HUES48 (cell line): Measurements from ENCODE around the gene TRIO.

Experiments used
- H3K27ac ChIP-seq: one replicate; pipeline ENCODE4 v1.7.0; 2013; ENCODE audit warnings: low read depth, low read length, inconsistent platforms
- H3K27me3 ChIP-seq: 2 replicates; pipeline ENCODE4 v1.6.1; 2013; ENCODE audit warnings: mild to moderate bottlenecking, low read length; ENCODE audit not compliant: control insufficient read depth, insufficient read depth
- H3K36me3 ChIP-seq: 2 replicates; pipeline ENCODE4 v1.6.1; 2013; ENCODE audit warnings: low read length; ENCODE audit not compliant: control insufficient read depth, insufficient read depth
- H3K4me1 ChIP-seq: 2 replicates; pipeline ENCODE4 v1.6.1; 2013; ENCODE audit warnings: mild to moderate bottlenecking, low read length; ENCODE audit not compliant: control insufficient read depth, insufficient read depth
- H3K4me3 ChIP-seq: 2 replicates; pipeline ENCODE4 v1.5.1; 2013; ENCODE audit warnings: mild to moderate bottlenecking, low read depth, low read length
- H3K9ac ChIP-seq: 2 replicates; pipeline ENCODE4 v1.6.1; 2013; ENCODE audit warnings: mild to moderate bottlenecking, low read depth, low read length, moderate library complexity
- H3K9me3 ChIP-seq: 2 replicates; pipeline ENCODE4 v1.6.1; 2013; ENCODE audit warnings: low read length; ENCODE audit not compliant: control insufficient read depth, insufficient read depth

Gene TRIO

DNA sequence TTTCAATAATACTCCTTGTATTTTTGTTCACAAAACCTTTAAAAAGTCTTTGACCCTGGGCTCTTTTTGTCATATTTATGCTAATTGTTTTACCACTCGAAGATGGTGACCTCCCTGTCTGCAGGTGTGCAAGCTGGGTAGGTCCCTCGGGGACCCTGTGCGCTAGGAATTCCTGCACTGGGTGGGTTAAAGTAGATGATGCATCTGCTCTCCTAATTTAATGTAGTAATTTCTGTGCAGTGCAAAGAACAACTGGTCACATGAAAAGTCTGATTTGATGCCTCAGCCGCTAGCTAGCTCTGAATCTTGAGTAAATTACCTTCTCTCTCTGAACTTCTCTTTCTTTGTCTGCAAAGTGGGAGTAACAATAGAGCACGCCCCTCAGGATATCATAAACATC, 299.4 kb downstream of the TRIO start:
- Histone ChIP-seq H3K9ac (no peak overlapping the region), H3K27me3 (no peaks in the 10 kb centered on the region), H3K4me3 (no peak overlapping the region), H3K4me1 (peaks cover 30% of the 10 kb centered on the region), H3K9me3 (no peaks in the 10 kb centered on the region), H3K36me3 (peaks cover 2% of the 10 kb centered on the region; the same call in 1 of the 2 replicates), H3K27ac (no peak overlapping the region)

DNA sequence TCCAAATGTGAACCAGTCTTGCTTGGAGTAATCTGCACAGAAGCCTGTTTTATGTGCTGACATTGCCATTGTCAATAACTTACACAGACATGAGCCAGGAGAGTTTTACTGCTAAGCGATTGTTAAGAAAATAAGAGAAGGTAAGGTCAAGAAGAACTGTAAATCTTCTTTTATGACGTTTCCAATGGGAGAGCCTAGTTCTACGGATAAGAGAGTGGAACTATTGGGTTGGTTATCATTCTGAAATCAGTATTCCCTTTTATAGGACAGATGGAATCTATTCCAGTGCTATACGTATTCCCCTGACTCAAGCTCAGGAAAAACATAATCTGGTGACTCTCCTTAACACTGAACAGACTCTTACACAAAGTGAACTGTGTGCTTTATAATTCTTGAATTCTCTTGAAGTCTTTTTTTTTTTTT, 300.5 kb downstream of the TRIO start:
- peaks cover 34% of the 10 kb centered on the region for H3K4me1 ChIP-seq
- H3K27me3 ChIP-seq: no peaks in the 10 kb centered on the region
- H3K9me3 ChIP-seq: no peaks in the 10 kb centered on the region
- H3K4me3 ChIP-seq: no peak overlapping the region
- H3K9ac ChIP-seq: no peak overlapping the region
- no peak overlapping the region for H3K27ac ChIP-seq
- peaks cover 2% of the 10 kb centered on the region; the same call in 1 of the 2 replicates for H3K36me3 ChIP-seq

DNA sequence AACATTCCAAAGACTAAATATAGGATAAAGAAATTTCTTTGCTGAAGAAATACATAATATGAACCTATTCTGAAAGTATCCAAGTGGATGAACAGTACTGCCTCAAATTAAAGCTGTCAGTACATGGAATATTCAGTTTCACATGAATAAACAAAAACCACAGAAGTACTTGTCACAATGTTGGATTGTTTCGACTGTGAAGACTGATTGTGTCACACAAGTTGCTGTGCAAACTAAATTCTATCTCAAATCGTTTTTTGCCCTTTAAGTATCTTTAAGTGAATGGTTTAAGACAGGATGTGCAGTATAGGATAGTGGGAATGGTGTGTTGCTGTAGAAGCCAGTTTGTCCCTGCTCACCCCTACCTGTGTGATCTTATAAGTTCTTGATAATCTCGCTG, 301.0 kb downstream of the TRIO start:
- Histone ChIP-seq H3K27ac (no peak overlapping the region), H3K36me3 (peaks cover 2% of the 10 kb centered on the region; the same call in 1 of the 2 replicates), H3K4me3 (no peak overlapping the region), H3K27me3 (no peaks in the 10 kb centered on the region), H3K4me1 (peaks cover 34% of the 10 kb centered on the region), H3K9me3 (no peaks in the 10 kb centered on the region), H3K9ac (no peak overlapping the region)

DNA sequence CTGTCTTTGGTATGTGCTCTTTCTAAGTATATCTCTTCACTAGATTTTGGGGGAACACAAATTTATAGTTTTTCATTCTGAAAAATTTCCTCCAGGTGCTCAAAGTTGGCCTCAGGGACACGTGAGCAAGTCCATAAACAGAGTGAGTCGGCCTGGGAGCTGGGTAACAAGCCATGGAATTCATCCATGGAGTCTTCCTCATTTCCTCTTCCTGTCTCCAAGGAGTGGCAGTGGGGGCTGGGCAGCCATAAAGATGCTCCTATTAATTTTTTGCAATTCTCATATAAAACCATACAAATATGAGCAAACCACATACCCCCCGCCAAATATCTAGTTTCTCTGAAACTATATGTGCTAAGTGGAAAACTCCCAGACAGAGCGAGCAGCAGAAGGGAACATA, 301.9 kb downstream of the TRIO start:
- H3K4me3 ChIP-seq: no peak overlapping the region

DNA sequence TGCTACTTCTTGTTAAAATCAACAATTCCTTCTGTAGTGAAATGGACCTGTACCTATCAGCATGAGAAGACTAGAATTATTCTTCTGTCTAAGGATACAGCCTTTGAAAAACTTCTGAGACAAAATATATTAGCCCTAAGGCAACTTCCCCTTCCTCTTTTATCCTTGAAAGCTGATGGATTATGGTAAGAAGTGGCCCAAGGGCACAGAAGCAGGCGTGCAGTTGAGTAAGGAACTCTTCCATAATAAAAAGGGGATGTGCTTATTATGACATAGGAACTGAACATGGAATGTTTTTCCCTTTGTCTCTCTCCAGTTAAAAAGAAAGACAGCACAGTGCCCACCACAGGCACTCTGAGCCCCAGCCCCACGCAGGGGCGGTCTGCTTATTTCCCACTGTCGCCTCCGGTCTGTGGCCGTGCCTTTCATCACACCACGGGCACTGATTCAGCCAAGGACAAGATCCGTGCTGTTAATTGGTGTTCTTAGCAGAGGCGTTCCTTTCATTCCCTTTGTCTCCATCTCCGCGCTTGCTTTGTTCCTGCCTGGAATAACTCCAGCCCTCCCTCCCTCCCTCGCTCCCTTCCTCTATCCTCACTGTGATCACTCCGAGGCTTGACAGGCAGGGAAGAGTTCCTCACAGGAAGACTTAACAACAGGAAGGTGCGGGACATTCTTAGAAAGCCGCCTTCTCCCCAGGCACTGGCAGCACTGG, 302.6 kb downstream of the TRIO start:
- Histone ChIP-seq H3K36me3 (peaks cover 2% of the 10 kb centered on the region), H3K4me1 (peaks cover 30% of the 10 kb centered on the region), H3K4me3 (no peak overlapping the region), H3K27ac (peak overlapping the region; percentile 79), H3K27me3 (no peaks in the 10 kb centered on the region), H3K9ac (no peak overlapping the region), H3K9me3 (no peaks in the 10 kb centered on the region)

More for the DNA sequence above, 301.9 kb downstream of the TRIO start:
- H3K9me3 ChIP-seq: no peaks in the 10 kb centered on the region
- H3K36me3 ChIP-seq: peaks cover 2% of the 10 kb centered on the region; the same call in 1 of the 2 replicates
- H3K27ac ChIP-seq: peak overlapping the region; percentile 79
- H3K9ac ChIP-seq: no peak overlapping the region
- H3K4me1 ChIP-seq: peaks cover 34% of the 10 kb centered on the region
- no peaks in the 10 kb centered on the region for H3K27me3 ChIP-seq

DNA sequence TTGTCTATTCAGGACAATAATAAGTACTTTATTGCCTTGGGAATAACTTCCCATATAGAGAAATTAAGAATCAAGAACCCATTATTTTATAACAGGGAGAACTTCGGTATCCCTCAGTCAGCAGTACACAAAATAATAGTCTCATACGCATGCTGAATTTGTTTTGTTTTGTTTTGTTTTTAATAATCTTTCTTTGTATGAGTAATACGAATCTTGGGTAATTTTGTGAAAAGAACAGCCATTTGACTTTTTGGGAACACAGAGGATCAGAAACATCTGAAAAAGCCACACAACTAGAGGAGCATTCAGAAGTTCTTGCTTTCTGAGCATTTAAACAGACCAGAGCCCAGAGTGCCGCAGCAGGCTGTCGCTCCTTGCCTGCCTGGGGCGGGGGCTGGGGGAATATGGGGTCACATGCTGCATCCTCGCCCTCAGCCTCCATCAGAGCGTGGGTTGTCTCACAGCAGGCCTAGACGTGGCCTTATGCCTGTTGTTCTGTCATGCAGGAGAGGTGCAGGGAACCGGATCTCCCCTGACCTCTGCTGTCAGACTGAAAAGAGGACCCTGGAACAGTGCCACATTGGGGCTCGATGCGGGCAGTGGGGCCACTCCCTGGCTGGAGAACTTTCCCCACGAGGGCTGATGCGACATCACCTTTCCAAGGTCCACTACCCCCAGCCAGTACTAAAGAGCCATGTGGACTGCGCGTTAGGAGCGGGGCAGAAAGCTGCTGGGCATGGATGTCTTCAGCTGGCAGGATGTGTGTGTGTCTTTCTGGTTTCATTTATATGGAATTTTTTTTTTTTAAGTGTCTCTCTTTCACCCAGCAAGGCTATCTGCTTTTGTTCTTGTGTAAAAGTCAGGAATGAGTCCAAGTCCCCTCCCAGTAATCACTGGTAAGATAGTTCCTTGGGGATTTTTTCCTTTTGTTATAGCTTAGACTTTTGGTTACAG, 305.1 kb downstream of the TRIO start:
- H3K4me1 ChIP-seq: peaks cover 52% of the 10 kb centered on the region
- H3K27ac ChIP-seq: no peak overlapping the region
- peaks cover 11% of the 10 kb centered on the region for H3K36me3 ChIP-seq
- H3K9me3 ChIP-seq: no peaks in the 10 kb centered on the region
- H3K9ac ChIP-seq: no peak overlapping the region
- no peak overlapping the region for H3K4me3 ChIP-seq
- no peaks in the 10 kb centered on the region for H3K27me3 ChIP-seq

DNA sequence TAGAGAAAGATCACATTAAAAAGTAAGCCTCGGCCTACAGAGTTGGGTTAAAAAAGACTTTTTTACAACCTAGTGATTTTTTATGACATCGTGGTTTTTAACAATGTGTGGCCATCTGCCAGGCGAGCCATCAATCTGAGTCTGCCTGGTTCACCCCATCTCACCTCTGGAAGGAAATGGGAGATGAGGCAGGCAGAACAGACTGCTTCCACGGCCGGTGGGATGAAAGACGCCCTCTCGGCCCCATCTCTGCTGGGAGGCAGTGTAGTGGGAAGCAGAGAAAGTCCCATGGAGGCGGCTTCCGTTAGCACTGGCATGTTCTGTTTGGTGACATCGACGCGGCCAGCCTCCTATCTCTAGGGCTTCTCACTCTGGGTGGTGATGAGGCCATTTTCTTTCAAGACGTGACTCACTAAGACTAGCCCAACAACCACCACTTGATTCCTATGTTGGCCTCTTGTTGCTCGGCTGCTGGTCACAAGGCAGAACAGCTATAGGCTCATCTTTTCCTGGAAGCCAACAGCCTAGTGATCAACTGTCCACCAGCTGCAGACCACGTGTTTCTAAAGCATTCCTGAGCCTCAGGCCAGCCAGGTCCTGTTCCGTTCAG, 306.0 kb downstream of the TRIO start:
- Histone ChIP-seq H3K9me3 (no peaks in the 10 kb centered on the region), H3K27me3 (no peaks in the 10 kb centered on the region), H3K4me3 (no peak overlapping the region), H3K4me1 (peaks cover 52% of the 10 kb centered on the region), H3K36me3 (peaks cover 12% of the 10 kb centered on the region), H3K9ac (no peak overlapping the region), H3K27ac (no peak overlapping the region)

DNA sequence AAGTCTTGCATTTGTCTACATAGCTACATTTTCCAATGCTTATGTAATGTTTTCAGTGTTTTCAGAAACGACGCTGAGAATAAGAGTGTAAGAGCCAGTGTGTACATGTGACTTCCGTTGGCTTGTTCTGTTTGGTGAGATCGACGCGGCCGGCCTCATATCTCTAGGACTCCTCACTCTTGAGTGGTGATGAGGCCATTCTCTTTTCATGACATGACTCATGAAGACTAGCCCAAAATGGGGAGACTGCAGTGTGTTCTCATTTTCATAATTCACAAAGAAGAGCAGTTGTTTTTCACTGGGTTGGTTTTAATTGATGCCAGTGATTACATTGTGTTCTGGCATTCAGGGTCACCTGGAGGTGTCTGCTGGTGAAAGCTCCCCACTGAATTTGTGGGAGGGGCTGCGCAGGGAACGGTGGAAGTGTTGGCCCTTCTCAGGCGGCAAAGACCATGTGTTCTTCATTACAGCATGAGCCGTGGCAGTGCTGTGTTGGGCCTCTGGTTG, 306.9 kb downstream of the TRIO start:
- no peaks in the 10 kb centered on the region for H3K27me3 ChIP-seq
- no peak overlapping the region for H3K4me3 ChIP-seq
- peaks cover 44% of the 10 kb centered on the region for H3K4me1 ChIP-seq
- H3K9me3 ChIP-seq: peaks cover 6% of the 10 kb centered on the region; the same call in 1 of the 2 replicates
- peaks cover 19% of the 10 kb centered on the region for H3K36me3 ChIP-seq
- no peak overlapping the region for H3K27ac ChIP-seq
- no peak overlapping the region for H3K9ac ChIP-seq

DNA sequence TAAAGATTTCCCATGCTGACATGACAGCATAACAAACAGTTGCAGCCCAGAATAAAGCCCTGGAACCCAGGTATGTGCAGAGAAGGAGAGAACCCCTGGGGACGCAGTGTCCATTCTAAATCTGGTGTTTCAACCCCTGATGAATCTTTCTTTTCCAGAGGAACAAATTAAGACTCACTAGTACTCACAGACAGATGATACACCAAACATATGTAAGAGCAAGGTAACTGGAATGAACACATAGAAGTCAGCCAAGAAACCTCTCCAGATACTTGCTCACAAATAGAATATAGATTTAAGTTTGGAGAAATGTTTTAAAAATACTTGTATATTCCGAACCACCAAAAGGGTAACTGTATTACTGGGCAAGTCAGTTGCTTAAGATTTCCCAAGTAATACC, 307.6 kb downstream of the TRIO start:
- Histone ChIP-seq H3K4me1 (peaks cover 38% of the 10 kb centered on the region), H3K9ac (no peak overlapping the region), H3K4me3 (no peak overlapping the region), H3K27me3 (no peaks in the 10 kb centered on the region), H3K27ac (no peak overlapping the region), H3K9me3 (peaks cover 6% of the 10 kb centered on the region; the same call in 1 of the 2 replicates), H3K36me3 (peaks cover 19% of the 10 kb centered on the region)

DNA sequence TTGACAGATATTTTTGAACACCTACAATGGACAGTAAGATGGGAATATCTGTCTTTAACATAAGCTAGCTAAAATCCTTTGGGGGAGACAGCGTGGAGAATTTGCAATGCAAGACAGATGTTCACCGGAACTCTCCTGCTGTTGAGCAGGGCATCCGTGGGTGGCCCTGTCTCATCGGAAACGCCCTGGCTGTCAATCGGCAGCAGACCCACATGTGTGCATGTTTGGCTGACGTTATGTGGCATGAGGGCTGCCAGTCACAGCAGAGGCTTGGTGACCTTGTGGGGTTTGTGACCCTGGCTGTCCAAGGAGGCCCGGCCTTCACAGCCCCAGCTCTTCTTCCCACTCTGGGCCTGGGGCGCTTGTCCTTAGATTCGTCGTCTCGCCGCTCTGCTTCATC, 308.7 kb downstream of the TRIO start:
- Histone ChIP-seq H3K9me3 (peaks cover 6% of the 10 kb centered on the region; the same call in 1 of the 2 replicates), H3K4me1 (peaks cover 28% of the 10 kb centered on the region), H3K9ac (no peak overlapping the region), H3K27me3 (no peaks in the 10 kb centered on the region), H3K4me3 (no peak overlapping the region), H3K36me3 (peaks cover 19% of the 10 kb centered on the region), H3K27ac (peak overlapping the region; percentile 72)
